ENCODE data around the gene PTPRN. TPM values are rescaled to one million over a fixed set of nuclear protein-coding genes. Genes with fewer than 3 reads are reported as not detected.
A peak's percentile ranks its signal among the peaks of the same experiment; 100 is the strongest.

Gene PTPRN
- total and polyA plus RNA-seq, 2 of the 4 experiments (the other 2 are of a cell fraction) = 5.2 to 22.0 TPM

DNA sequence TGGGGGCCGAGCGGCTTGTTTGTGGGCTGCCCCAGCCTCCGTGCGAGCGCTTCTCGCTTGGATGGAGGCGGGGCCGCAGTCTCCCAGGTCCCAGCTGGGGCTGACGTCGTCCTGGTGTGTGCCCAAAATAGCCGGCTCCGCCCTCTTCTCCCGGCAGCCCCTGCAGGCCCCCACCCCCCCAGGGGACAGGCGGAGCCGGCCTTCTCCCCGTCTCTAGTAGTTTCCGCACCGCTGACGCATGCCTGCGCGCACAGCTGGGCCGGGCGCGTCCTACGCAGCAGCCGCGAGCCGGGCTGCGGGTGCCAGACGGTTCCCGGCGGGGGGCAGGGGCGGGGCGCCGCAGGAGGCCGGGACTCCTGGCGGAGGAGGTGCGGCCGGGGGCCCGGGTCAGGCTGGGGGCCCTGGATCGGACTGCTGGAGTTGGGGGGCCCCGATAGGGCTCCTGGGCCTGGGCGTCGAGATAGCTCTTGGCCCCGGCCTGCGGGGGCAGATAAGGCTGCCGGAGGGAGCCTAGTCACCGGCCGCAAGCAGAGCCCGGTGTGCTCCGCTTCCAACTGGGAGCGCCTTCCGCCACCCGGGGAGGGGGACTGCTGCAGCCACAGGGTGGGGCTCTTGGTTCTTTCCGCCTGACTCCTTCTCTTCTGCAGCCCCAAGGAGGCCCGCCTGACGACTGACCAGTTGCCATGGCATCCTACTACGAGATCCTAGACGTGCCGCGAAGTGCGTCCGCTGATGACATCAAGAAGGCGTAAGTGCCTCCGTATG lies 29.9 kb downstream of the PTPRN start, which contains the start of gene DNAJB2:
DNAJB2 (plus strand) TSS at position 216 of the 765 bp plus-strand sequence; CDS start at position 684, 468 bp downstream.
- Histone ChIP-seq H3K14ac (replicated peaks; ENCODE audit: low read depth, low read length) (peak within 1 kb of the TSS; percentile 96), H3K9me1 (ENCODE audit: insufficient read depth, low read length) (peaks cover 8% of the 10 kb centered on the region), H3K4me2 (ENCODE audit: low read depth, low read length) (peak within 1 kb of the TSS; percentile 95), H2AFZ (replicated peaks; ENCODE audit: low read length, poor library complexity) (peak within 1 kb of the TSS; percentile 96), H3K79me1 (ENCODE audit: low read depth in 1 of 2, low read length in 2 of 2) (peaks cover 16 to 30% of the 10 kb centered on the region in 2 experiments), H4K91ac (ENCODE audit: insufficient read depth, low read depth, low read length) (peak within 1 kb of the TSS; percentile 67), H3K18ac (ENCODE audit: low read depth, low read length) (peak within 1 kb of the TSS; percentile 80), H3K4ac (ENCODE audit: low read depth, low read length) (peak within 1 kb of the TSS; percentile 85), H3K27me3 (ENCODE audit: control insufficient read depth, insufficient read depth, low read length) (no peaks in the 10 kb centered on the region), H3K23ac (ENCODE audit: low read depth, low read length) (peak within 1 kb of the TSS; percentile 83), H3K27ac (ENCODE audit: insufficient read depth, low read length) (peak within 1 kb of the TSS; percentile 82), H2BK5ac (ENCODE audit: low read depth, low read length, poor library complexity, severe bottlenecking) (peak within 1 kb of the TSS; percentile 79), H4K8ac (ENCODE audit: low read depth in 2 of 2, low read length in 2 of 2) (peak within 1 kb of the TSS; percentile 87; a peak in 3 of 4 replicates), H3K56ac (ENCODE audit: extremely low read depth, insufficient read depth, low read length) (peak within 1 kb of the TSS; percentile 87), H3K9me3 (ENCODE audit: control insufficient read depth, insufficient read depth, low read length) (no peaks in the 10 kb centered on the region), H2BK120ac (ENCODE audit: low read depth, low read length) (peak within 1 kb of the TSS; percentile 96), H3K4me1 (ENCODE audit: control insufficient read depth, insufficient read depth, low read length) (peaks cover 14% of the 10 kb centered on the region), H2BK20ac (ENCODE audit: low read depth, low read length) (peak within 1 kb of the TSS; percentile 91), H2BK15ac (ENCODE audit: low read depth, low read length) (peak within 1 kb of the TSS; percentile 75; the same call in 2 of the 3 replicates), H4K20me1 (ENCODE audit: insufficient read depth, low read length) (no peaks in the 10 kb centered on the region), H2AK5ac (ENCODE audit: low read depth, low read length) (peak within 1 kb of the TSS; percentile 96), H3K4me3 (ENCODE audit: insufficient read depth, low read depth, low read length) (peak within 1 kb of the TSS; percentile 65), H2AK9ac (replicated peaks; ENCODE audit: low read depth, low read length, poor library complexity) (peak within 1 kb of the TSS; percentile 49), H3K9ac (ENCODE audit: low read depth, low read length) (peak within 1 kb of the TSS; percentile 85), H4K5ac (ENCODE audit: low read depth, low read length) (peak within 1 kb of the TSS; percentile 90), H3K36me3 (ENCODE audit: control insufficient read depth, insufficient read depth, low read length) (peaks cover 37% of the 10 kb centered on the region)
- in situ Hi-C loops (cut with MboI; ENCODE audit: low sequenced_read_pairs) (no loop called here), dilution Hi-C loops (cut with HindIII; ENCODE audit: low sequenced_read_pairs, unreplicated experiment) (no loop called here), intact Hi-C loops (cut with micrococcal nuclease) (loop anchor here (1.0 to 5.0 kb wide), 3 partner anchors 10 to 102 kb away; partner anchors contain the start of genes ABCB6, CNPPD1 and RETREG2)
- BruUV-seq (replicated peaks) = no TSS peak
- 1% methylated on average over 27 of the region's 65 CpGs; no CpG with 5 or more reads in 1 of the 2 experiments for WGBS, 2 experiments (ENCODE audit: extremely low coverage in 2 of 2, insufficient read length in 1 of 2)
- ATAC-seq (ENCODE audit: low read depth) = peak; percentile 91
- ChIA-PET CTCF (interaction anchor here (0.6 to 3.2 kb wide), 7 partner anchors 10 to 108 kb away, joined by 3 to 29 read pairs (median 3); no protein-coding TSS in a partner anchor), POLR2A (ENCODE audit: unreplicated experiment) (interaction anchor here (0.5 kb wide), 1 partner anchor 9 kb away, joined by 3 read pairs; no protein-coding TSS in a partner anchor)
- peak; percentile 99 for DNase-seq
- TF ChIP-seq RCOR1 (IDR thresholded peaks at IDR 0.05; ENCODE audit: insufficient replicate concordance, low read length) = no peak
- TF ChIP-seq MXI1 (IDR thresholded peaks at IDR 0.05; ENCODE audit: borderline replicate concordance, low read depth, low read length) = peak; percentile 57; the same call in 1 of the 2 replicates
- TF ChIP-seq CEBPB (IDR thresholded peaks at IDR 0.05; ENCODE audit: low read depth, low read length) = peak; percentile 38; the same call in 1 of the 2 replicates
- TF ChIP-seq MAZ (IDR thresholded peaks at IDR 0.05; ENCODE audit: borderline replicate concordance, low read depth, low read length) = peak; percentile 96
- no peak; the same call in 1 of the 2 replicates for TF ChIP-seq CHD1 (IDR thresholded peaks at IDR 0.05; ENCODE audit: low read depth, low read length)
- TF ChIP-seq POLR2A (IDR thresholded peaks at IDR 0.05; ENCODE audit: low read depth, low read length) = peak; percentile 89
- TF ChIP-seq BHLHE40 (IDR thresholded peaks at IDR 0.05; ENCODE audit: low read depth, low read length) = peak; percentile 72
- TF ChIP-seq RAD21 (IDR thresholded peaks at IDR 0.05; ENCODE audit: low read length) = peak; percentile 37
- TF ChIP-seq, protein P1, sequence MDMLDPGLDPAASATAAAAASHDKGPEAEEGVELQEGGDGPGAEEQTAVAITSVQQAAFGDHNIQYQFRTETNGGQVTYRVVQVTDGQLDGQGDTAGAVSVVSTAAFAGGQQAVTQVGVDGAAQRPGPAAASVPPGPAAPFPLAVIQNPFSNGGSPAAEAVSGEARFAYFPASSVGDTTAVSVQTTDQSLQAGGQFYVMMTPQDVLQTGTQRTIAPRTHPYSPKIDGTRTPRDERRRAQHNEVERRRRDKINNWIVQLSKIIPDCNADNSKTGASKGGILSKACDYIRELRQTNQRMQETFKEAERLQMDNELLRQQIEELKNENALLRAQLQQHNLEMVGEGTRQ (IDR thresholded peaks at IDR 0.05; ENCODE audit: low read depth, low read length) = 0 out of 2 replicates have a peak, but pooled peaks have one; percentile 16
- TF ChIP-seq SMC3 (IDR thresholded peaks at IDR 0.05; ENCODE audit: low read depth, low read length) = peak; percentile 22; the same call in 1 of the 2 replicates
- TF ChIP-seq FOS (IDR thresholded peaks at IDR 0.05; ENCODE audit: low read depth, low read length) = 0 out of 2 replicates have a peak, but pooled peaks have one; percentile 22
- TF ChIP-seq, protein P2, sequence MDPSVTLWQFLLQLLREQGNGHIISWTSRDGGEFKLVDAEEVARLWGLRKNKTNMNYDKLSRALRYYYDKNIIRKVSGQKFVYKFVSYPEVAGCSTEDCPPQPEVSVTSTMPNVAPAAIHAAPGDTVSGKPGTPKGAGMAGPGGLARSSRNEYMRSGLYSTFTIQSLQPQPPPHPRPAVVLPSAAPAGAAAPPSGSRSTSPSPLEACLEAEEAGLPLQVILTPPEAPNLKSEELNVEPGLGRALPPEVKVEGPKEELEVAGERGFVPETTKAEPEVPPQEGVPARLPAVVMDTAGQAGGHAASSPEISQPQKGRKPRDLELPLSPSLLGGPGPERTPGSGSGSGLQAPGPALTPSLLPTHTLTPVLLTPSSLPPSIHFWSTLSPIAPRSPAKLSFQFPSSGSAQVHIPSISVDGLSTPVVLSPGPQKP (IDR thresholded peaks at IDR 0.05; ENCODE audit: borderline replicate concordance, low read depth, low read length) = no peak
- TF ChIP-seq, protein P3, sequence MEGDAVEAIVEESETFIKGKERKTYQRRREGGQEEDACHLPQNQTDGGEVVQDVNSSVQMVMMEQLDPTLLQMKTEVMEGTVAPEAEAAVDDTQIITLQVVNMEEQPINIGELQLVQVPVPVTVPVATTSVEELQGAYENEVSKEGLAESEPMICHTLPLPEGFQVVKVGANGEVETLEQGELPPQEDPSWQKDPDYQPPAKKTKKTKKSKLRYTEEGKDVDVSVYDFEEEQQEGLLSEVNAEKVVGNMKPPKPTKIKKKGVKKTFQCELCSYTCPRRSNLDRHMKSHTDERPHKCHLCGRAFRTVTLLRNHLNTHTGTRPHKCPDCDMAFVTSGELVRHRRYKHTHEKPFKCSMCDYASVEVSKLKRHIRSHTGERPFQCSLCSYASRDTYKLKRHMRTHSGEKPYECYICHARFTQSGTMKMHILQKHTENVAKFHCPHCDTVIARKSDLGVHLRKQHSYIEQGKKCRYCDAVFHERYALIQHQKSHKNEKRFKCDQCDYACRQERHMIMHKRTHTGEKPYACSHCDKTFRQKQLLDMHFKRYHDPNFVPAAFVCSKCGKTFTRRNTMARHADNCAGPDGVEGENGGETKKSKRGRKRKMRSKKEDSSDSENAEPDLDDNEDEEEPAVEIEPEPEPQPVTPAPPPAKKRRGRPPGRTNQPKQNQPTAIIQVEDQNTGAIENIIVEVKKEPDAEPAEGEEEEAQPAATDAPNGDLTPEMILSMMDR (conservative IDR thresholded peaks at IDR 0.05; ENCODE audit: low read depth, low read length) = peak; percentile 45
